ENCODE results near the gene TRIM54.

Gene TRIM54

DNA sequence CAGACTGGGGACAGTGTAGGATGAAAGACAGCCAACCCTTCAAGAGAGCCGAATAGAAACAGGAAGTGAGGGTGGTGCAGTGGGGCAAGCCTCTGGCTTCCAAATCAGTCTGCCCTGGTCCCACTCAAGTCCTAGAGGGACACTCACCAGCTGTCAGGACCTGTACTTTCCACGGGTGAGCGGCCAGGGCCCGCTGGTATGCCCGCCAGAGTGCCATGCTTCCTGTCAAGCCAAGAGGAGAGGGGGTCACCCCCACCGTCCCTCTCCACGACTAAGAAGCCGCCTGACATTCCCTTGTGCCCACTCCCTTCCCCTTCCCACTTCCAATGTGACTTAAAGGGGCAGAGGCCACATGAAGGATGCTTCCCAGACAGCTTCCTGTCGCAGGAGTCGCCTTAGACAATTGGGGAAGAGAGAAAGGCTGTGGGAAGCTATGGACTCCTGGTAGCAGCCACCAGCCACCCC lies 40.1 kb downstream of the TRIM54 start:
- H3K79me1 ChIP-seq (ENCODE audit: low read length): peaks cover 18% of the 10 kb centered on the region
- peak overlapping the region; percentile 77 for H2AK5ac ChIP-seq (ENCODE audit: low read length)
- peaks cover 11 to 18% of the 10 kb centered on the region in 2 experiments for H3K36me3 ChIP-seq (ENCODE audit: control insufficient read depth in 1 of 2, insufficient read depth in 2 of 2, low read length in 2 of 2)
- H2BK120ac ChIP-seq (ENCODE audit: insufficient read depth, low read length, poor library complexity): peak overlapping the region; percentile 92
- no CpG with 5 or more reads among the region's 10 CpGs for WGBS (ENCODE audit: extremely low coverage, insufficient coverage, insufficient read length)
- H3K9ac ChIP-seq (ENCODE audit: low read length): peak overlapping the region; percentile 72
- H3K18ac ChIP-seq (ENCODE audit: low read length): peak overlapping the region; percentile 93
- H2BK5ac ChIP-seq (ENCODE audit: low read depth, low read length, poor library complexity): peak overlapping the region; percentile 82
- H2AFZ ChIP-seq (ENCODE audit: insufficient read depth, low read length, poor library complexity): peak overlapping the region; percentile 26
- peaks cover 2% of the 10 kb centered on the region for H3K9me3 ChIP-seq (ENCODE audit: insufficient read depth, low read depth, low read length)
- H4K12ac ChIP-seq (ENCODE audit: low read depth, low read length): peak overlapping the region; percentile 84
- H2BK12ac ChIP-seq (ENCODE audit: low read length): peak overlapping the region; percentile 41
- peak overlapping the region; percentile 60 for H3K27ac ChIP-seq (ENCODE audit: low read depth, low read length)
- peak overlapping the region; percentile 87 for H3K4me2 ChIP-seq (ENCODE audit: low read length)
- H4K8ac ChIP-seq (ENCODE audit: low read depth, low read length): peak overlapping the region; percentile 75
- DNase-seq: peak; percentile 5 to 22
- H3K4me1 ChIP-seq (ENCODE audit: control insufficient read depth in 1 of 2, insufficient read depth in 2 of 2, low read length in 2 of 2): peaks cover 14 to 17% of the 10 kb centered on the region in 2 experiments
- H3K14ac ChIP-seq (ENCODE audit: low read length): peak overlapping the region; percentile 89
- H3K79me2 ChIP-seq (ENCODE audit: control insufficient read depth, insufficient read depth, low read length, poor library complexity): peaks cover 12% of the 10 kb centered on the region
- H3K4me3 ChIP-seq (ENCODE audit: low read depth, low read length): peak overlapping the region; percentile 71
- peak overlapping the region; percentile 88 for H4K91ac ChIP-seq (ENCODE audit: low read depth, low read length)
- H3K4ac ChIP-seq (ENCODE audit: low read depth, low read length): peak overlapping the region; percentile 71
- no peaks in the 10 kb centered on the region for H3K27me3 ChIP-seq (ENCODE audit: insufficient read depth, low read length)
- H3K23ac ChIP-seq (ENCODE audit: low read length): no peak overlapping the region

DNA sequence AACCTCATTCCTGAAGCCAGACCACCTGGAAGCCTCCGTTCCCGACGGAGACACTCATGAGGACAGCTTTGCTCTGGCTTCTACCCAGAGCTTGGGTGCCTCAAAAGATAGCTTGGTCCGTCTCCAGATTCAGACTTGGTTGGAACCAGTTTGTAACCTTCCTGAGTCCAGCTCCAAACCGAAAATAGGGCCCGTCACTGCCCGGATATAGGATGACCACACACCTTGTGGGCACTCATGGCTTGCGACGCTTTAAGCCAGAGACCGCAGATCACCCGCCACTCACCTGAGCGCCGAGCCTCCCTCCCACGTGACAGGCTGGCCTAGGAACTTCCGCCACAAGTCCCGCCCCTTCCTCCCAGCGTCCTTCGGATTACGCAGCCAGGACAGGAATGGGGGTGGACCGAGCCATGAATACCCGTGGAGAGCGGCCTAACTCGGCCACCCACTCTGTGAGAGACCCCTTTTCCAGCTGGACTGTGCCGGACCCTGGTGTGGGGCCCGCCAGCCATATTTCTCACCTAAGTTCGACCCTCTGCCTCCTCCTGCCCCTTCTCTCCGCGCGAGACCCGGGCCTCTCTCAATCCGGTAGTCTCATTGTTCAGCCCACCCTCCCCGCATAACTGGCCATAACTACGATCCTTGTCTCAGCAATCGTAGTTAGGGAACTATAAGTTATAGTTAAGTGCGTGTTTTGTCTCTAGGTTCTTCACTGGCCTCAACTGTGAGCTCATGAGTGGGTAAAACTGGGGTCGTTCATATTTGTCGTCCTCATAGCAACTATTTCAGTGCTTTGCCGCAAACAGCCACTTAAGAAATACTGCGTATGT lies 40.8 kb downstream of the TRIM54 start, which contains the start of gene MPV17:
TSS of gene MPV17 (minus strand) at position 332 of the 830 bp plus-strand sequence. CDS start 580 bp downstream, outside the sequence.
- H2BK5ac ChIP-seq (ENCODE audit: low read depth, low read length, poor library complexity): peak within 1 kb of the TSS; percentile 85
- H2BK120ac ChIP-seq (ENCODE audit: insufficient read depth, low read length, poor library complexity): peak within 1 kb of the TSS; percentile 92
- H3K79me1 ChIP-seq (ENCODE audit: low read length): peaks cover 18% of the 10 kb centered on the region
- peak within 1 kb of the TSS; percentile 84 for H4K12ac ChIP-seq (ENCODE audit: low read depth, low read length)
- H3K18ac ChIP-seq (ENCODE audit: low read length): peak within 1 kb of the TSS; percentile 93
- H3K4me3 ChIP-seq (ENCODE audit: low read depth, low read length): peak within 1 kb of the TSS; percentile 82
- peak within 1 kb of the TSS; percentile 92 for H4K91ac ChIP-seq (ENCODE audit: low read depth, low read length)
- peaks cover 12% of the 10 kb centered on the region for H3K79me2 ChIP-seq (ENCODE audit: control insufficient read depth, insufficient read depth, low read length, poor library complexity)
- peak; percentile 96 for DNase-seq
- H3K14ac ChIP-seq (ENCODE audit: low read length): peak within 1 kb of the TSS; percentile 93
- H3K4me1 ChIP-seq (ENCODE audit: control insufficient read depth in 1 of 2, insufficient read depth in 2 of 2, low read length in 2 of 2): peaks cover 14 to 17% of the 10 kb centered on the region in 2 experiments
- H3K4ac ChIP-seq (ENCODE audit: low read depth, low read length): peak within 1 kb of the TSS; percentile 71
- peak within 1 kb of the TSS; percentile 87 for H3K4me2 ChIP-seq (ENCODE audit: low read length)
- WGBS (ENCODE audit: extremely low coverage, insufficient coverage, insufficient read length): no CpG with 5 or more reads among the region's 39 CpGs
- H3K23ac ChIP-seq (ENCODE audit: low read length): no peak within 1 kb of the TSS
- peak within 1 kb of the TSS; percentile 96 for H3K9ac ChIP-seq (ENCODE audit: low read length)
- H4K8ac ChIP-seq (ENCODE audit: low read depth, low read length): peak within 1 kb of the TSS; percentile 98
- H3K27ac ChIP-seq (ENCODE audit: low read depth, low read length): peak within 1 kb of the TSS; percentile 63
- H2AFZ ChIP-seq (ENCODE audit: insufficient read depth, low read length, poor library complexity): peak within 1 kb of the TSS; percentile 33
- peaks cover 2% of the 10 kb centered on the region for H3K9me3 ChIP-seq (ENCODE audit: insufficient read depth, low read depth, low read length)
- H3K36me3 ChIP-seq (ENCODE audit: control insufficient read depth in 1 of 2, insufficient read depth in 2 of 2, low read length in 2 of 2): peaks cover 13 to 21% of the 10 kb centered on the region in 2 experiments
- no peaks in the 10 kb centered on the region for H3K27me3 ChIP-seq (ENCODE audit: insufficient read depth, low read length)
- peak within 1 kb of the TSS; percentile 41 for H2BK12ac ChIP-seq (ENCODE audit: low read length)
- H2AK5ac ChIP-seq (ENCODE audit: low read length): peak within 1 kb of the TSS; percentile 77

DNA sequence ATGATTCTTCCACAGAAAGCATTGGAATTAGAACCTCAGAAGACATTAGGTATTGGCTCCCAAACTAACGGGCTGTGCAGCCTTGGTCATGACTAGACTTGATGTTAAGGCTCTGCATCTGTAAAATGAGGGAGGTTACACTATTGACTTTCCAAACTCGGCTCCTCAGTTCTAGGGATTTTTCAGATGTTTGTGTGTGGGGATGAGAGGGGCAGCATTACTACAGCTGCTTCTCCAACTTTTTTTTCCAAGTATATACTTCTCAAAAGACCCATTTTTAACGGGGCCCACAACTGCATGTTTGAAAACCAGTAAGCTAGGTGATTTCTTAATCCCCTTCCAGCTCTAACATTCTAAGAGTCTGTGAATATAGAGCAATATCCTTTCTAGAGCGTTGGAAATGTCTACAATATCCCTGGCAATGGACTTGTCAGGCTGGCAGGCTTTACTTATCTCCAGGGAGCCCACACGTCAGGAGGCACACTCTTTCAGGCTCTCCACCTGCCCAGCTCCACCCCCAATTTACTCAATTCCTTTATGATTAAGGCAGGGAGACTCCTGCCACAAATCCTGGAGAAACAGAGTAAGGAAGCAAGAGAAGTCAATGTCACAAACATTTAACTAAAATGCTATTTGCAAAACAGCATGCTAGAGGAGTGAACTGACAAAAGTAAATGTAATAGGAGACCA lies 41.5 kb downstream of the TRIM54 start:
- Histone ChIP-seq H3K18ac (ENCODE audit: low read length) (no peak overlapping the region), H3K14ac (ENCODE audit: low read length) (peak overlapping the region; percentile 93), H4K12ac (ENCODE audit: low read depth, low read length) (peak overlapping the region; percentile 79), H3K4me2 (ENCODE audit: low read length) (peak overlapping the region; percentile 87), H3K4ac (ENCODE audit: low read depth, low read length) (peak overlapping the region; percentile 48), H2BK12ac (ENCODE audit: low read length) (no peak overlapping the region), H2BK5ac (ENCODE audit: low read depth, low read length, poor library complexity) (no peak overlapping the region), H3K36me3 (ENCODE audit: control insufficient read depth in 1 of 2, insufficient read depth in 2 of 2, low read length in 2 of 2) (peaks cover 13 to 28% of the 10 kb centered on the region in 2 experiments), H2BK120ac (ENCODE audit: insufficient read depth, low read length, poor library complexity) (peak overlapping the region; percentile 73), H3K4me1 (ENCODE audit: control insufficient read depth in 1 of 2, insufficient read depth in 2 of 2, low read length in 2 of 2) (peaks cover 14 to 17% of the 10 kb centered on the region in 2 experiments), H3K79me2 (ENCODE audit: control insufficient read depth, insufficient read depth, low read length, poor library complexity) (peaks cover 12% of the 10 kb centered on the region), H3K79me1 (ENCODE audit: low read length) (peaks cover 18% of the 10 kb centered on the region), H2AFZ (ENCODE audit: insufficient read depth, low read length, poor library complexity) (no peak overlapping the region), H3K27ac (ENCODE audit: low read depth, low read length) (no peak overlapping the region), H3K4me3 (ENCODE audit: low read depth, low read length) (peak overlapping the region; percentile 82), H4K8ac (ENCODE audit: low read depth, low read length) (peak overlapping the region; percentile 98), H4K91ac (ENCODE audit: low read depth, low read length) (peak overlapping the region; percentile 92), H3K27me3 (ENCODE audit: insufficient read depth, low read length) (no peaks in the 10 kb centered on the region), H3K9ac (ENCODE audit: low read length) (peak overlapping the region; percentile 96), H2AK5ac (ENCODE audit: low read length) (peak overlapping the region; percentile 21), H3K9me3 (ENCODE audit: insufficient read depth, low read depth, low read length) (peaks cover 2% of the 10 kb centered on the region), H3K23ac (ENCODE audit: low read length) (no peak overlapping the region)
- DNase-seq: no peak
- no CpG with 5 or more reads among the region's 5 CpGs for WGBS (ENCODE audit: extremely low coverage, insufficient coverage, insufficient read length)

- Histone ChIP-seq H3K4me2 (ENCODE audit: low read length) (no peak overlapping the region), H2AFZ (ENCODE audit: insufficient read depth, low read length, poor library complexity) (no peak overlapping the region), H3K18ac (ENCODE audit: low read length) (no peak overlapping the region), H3K9me3 (ENCODE audit: insufficient read depth, low read depth, low read length) (peaks cover 2% of the 10 kb centered on the region), H4K8ac (ENCODE audit: low read depth, low read length) (no peak overlapping the region), H3K36me3 (ENCODE audit: control insufficient read depth in 1 of 2, insufficient read depth in 2 of 2, low read length in 2 of 2) (peaks cover 19 to 35% of the 10 kb centered on the region in 2 experiments), H3K79me1 (ENCODE audit: low read length) (peaks cover 18% of the 10 kb centered on the region), H3K14ac (ENCODE audit: low read length) (no peak overlapping the region), H2AK5ac (ENCODE audit: low read length) (no peak overlapping the region), H4K12ac (ENCODE audit: low read depth, low read length) (no peak overlapping the region), H2BK12ac (ENCODE audit: low read length) (no peak overlapping the region), H3K79me2 (ENCODE audit: control insufficient read depth, insufficient read depth, low read length, poor library complexity) (peaks cover 12% of the 10 kb centered on the region), H3K27me3 (ENCODE audit: insufficient read depth, low read length) (no peaks in the 10 kb centered on the region), H3K9ac (ENCODE audit: low read length) (no peak overlapping the region), H3K27ac (ENCODE audit: low read depth, low read length) (no peak overlapping the region), H3K4me1 (ENCODE audit: control insufficient read depth in 1 of 2, insufficient read depth in 2 of 2, low read length in 2 of 2) (peaks cover 14 to 17% of the 10 kb centered on the region in 2 experiments), H4K91ac (ENCODE audit: low read depth, low read length) (no peak overlapping the region), H2BK5ac (ENCODE audit: low read depth, low read length, poor library complexity) (no peak overlapping the region), H3K4ac (ENCODE audit: low read depth, low read length) (no peak overlapping the region), H3K23ac (ENCODE audit: low read length) (no peak overlapping the region), H2BK120ac (ENCODE audit: insufficient read depth, low read length, poor library complexity) (no peak overlapping the region), H3K4me3 (ENCODE audit: low read depth, low read length) (no peak overlapping the region)
- no peak for DNase-seq
- WGBS (ENCODE audit: extremely low coverage, insufficient coverage, insufficient read length): no CpG with 5 or more reads among the region's 5 CpGs
These were observed 42.5 kb downstream of the TRIM54 start for GRCh38 chr2:27324720-27325119.
